Ovary (tissue), 9 donors: Measurements from ENCODE around the gene TERT. TPM values are rescaled to one million over a fixed set of nuclear protein-coding genes. Genes with fewer than 3 reads are reported as not detected.

Experiments
- DNase-seq, 5 donors: peaks; one replicate each; pipeline ENCODE4 v3.0.0-alpha.2; 2019 to 2020
- H3K27ac ChIP-seq, 2 donors: fragments of 200-600 bp; one replicate each; pipeline versions ENCODE4 v1.5.1 to v1.8.0; 2019 to 2022
- H3K27me3 ChIP-seq: fragments of 200-600 bp; one replicate; pipeline ENCODE4 v1.8.0; 2022
- H3K36me3 ChIP-seq: fragments of 200-600 bp; sonication (generic); one replicate; pipeline ENCODE4 v1.5.1; 2019
- H3K4me1 ChIP-seq: one replicate; pipeline ENCODE4 v1.8.1; 2013; ENCODE audit warnings: mild to moderate bottlenecking, moderate library complexity; ENCODE audit not compliant: insufficient read depth
- H3K4me3 ChIP-seq: fragments of 200-600 bp; sonication (generic); one replicate; pipeline ENCODE4 v1.5.1; 2017
- H3K9me3 ChIP-seq, 2 donors: fragments of 200-600 bp in 1 of 2; sonication (generic) in 1 of 2; one replicate each; pipeline versions ENCODE4 v1.5.1 to v1.8.1; 2013 to 2019; ENCODE audit warnings: mild to moderate bottlenecking in 1 of 2, moderate library complexity in 1 of 2
- CTCF ChIP-seq, 3 donors: fragments of 450-650 bp in 2 of 3; fragments of 200-600 bp in 1 of 3; IDR thresholded peaks; one replicate each; pipeline versions ENCODE4 v1.5.1 to v1.8.0; 2016 to 2022; ENCODE audit warnings: antibody characterized with exemption in 3 of 3, mild to moderate bottlenecking in 1 of 3
- EP300 ChIP-seq: sonication (generic); formaldehyde crosslinking; IDR thresholded peaks from one replicate; pipeline ENCODE4 v1.6.1; 2017; ENCODE audit warnings: antibody characterized with exemption
- POLR2A ChIP-seq: fragments of 450-650 bp; IDR thresholded peaks from one replicate; pipeline ENCODE4 v1.6.1; 2017; ENCODE audit warnings: antibody characterized with exemption, mild to moderate bottlenecking, moderate library complexity
- WGBS, 3 donors: extraction: QIAGEN DNeasy Blood & Tissue Kit in 1 of 3; methylation state at CpG; one replicate each; pipeline versions ENCODE4 v1.1.5 to v1.1.7; 2013 to 2017; 5-methylcytosine and 5-hydroxymethylcytosine counted together
- intact Hi-C, 4 donors: fragments of 100-400 bp; cut with DNase I; formaldehyde crosslinking; loops; one replicate each; pipeline versions ENCODE4 v1.11.0 to v1.15.1; 2022 to 2023
- polyA plus RNA-seq, 2 donors: library from polyadenylated mRNA; stranded (reverse); fragments of 200-250 nt in 1 of 2; fragments of 350-450 nt in 1 of 2; fragmentation: Illumina TruSeq in 1 of 2; extraction: RNeasy Lipid Tissue Mini Kit (QIAGEN cat#74804) in 1 of 2; gene quantifications; one replicate each; pipeline ENCODE4 v1.2.3, GENCODE V29; 2013 to 2014
- total RNA-seq, 7 donors: library from RNA; depleted of rRNA in 2 of 7; stranded (reverse); fragments of >200 nt in 2 of 7; fragmentation: NEBNext Ultra II Directional in 3 of 7; extraction: Animal tissue kit (Norgen Biotek cat#: 25700) in 3 of 7; gene quantifications; one replicate each; pipeline versions ENCODE4 v1.1.0 to v1.2.4, GENCODE V29; 2016 to 2023
- donor health status: DM: no; HTN: no; CAD: no; lungs with moderate emphysema.
- donor health status: DM: no; HTN: no; CAD: no.
- donor health status: Bipolar disorder and iron deficiency.
- donor health status: DM: yes; HTN: yes; CAD: no.
- donor health status: DM: no; HTN: no; CAD: no.
- donor health status: DM: yes; HTN: yes; CAD: no.

Gene TERT
- total and polyA plus RNA-seq, 9 donors: 0.10 to 3.1 TPM; not detected in 7

GRCh38 chr5:1209896-1210776, 84.7 kb downstream of the TERT start:
- no peak for TF ChIP-seq POLR2A
- no peak for TF ChIP-seq EP300
- TF ChIP-seq CTCF (IDR thresholded peaks at IDR 0.05): no peak
- 75 to 83% (median 80%) methylated on average over 21 of the region's 21 CpGs for WGBS, 3 donors
- no peaks in the 10 kb centered on the region for H3K9me3 ChIP-seq
- H3K4me1 ChIP-seq: no peaks in the 10 kb centered on the region
- H3K27me3 ChIP-seq: no peaks in the 10 kb centered on the region
- no peak overlapping the region for H3K27ac ChIP-seq
- no peak for DNase-seq
- H3K4me3 ChIP-seq: no peak overlapping the region
- H3K36me3 ChIP-seq: no peaks in the 10 kb centered on the region
- intact Hi-C loops: no loop called here

- no peaks in the 10 kb centered on the region for H3K9me3 ChIP-seq
- no peaks in the 10 kb centered on the region for H3K36me3 ChIP-seq
- H3K4me3 ChIP-seq: no peak overlapping the region
- intact Hi-C loops: no loop called here
- no peak overlapping the region for H3K27ac ChIP-seq
- 55 to 65% (median 62%) methylated on average over 2 of the region's 2 CpGs for WGBS, 3 donors
- DNase-seq: no peak
- TF ChIP-seq POLR2A: no peak
- no peak for TF ChIP-seq CTCF (IDR thresholded peaks at IDR 0.05)
- no peak for TF ChIP-seq EP300
- H3K27me3 ChIP-seq: no peaks in the 10 kb centered on the region
- no peaks in the 10 kb centered on the region for H3K4me1 ChIP-seq
Measured at GRCh38 chr5:1209489-1209852, 85.4 kb downstream of the TERT start.

- Histone ChIP-seq H3K4me1 (no peaks in the 10 kb centered on the region), H3K36me3 (no peaks in the 10 kb centered on the region), H3K4me3 (no peak overlapping the region), H3K9me3 (no peaks in the 10 kb centered on the region), H3K27me3 (no peaks in the 10 kb centered on the region), H3K27ac (no peak overlapping the region)
- intact Hi-C loops: no loop called here
- DNase-seq: no peak
- WGBS, 3 donors: 70 to 81% (median 80%) methylated on average over 24 of the region's 24 CpGs
- TF ChIP-seq POLR2A: no peak
- no peak for TF ChIP-seq EP300
- no peak for TF ChIP-seq CTCF (IDR thresholded peaks at IDR 0.05)
Measured at GRCh38 chr5:1208743-1209488, 86.0 kb downstream of the TERT start.

GRCh38 chr5:1208221-1208742, 86.6 kb downstream of the TERT start:
- Histone ChIP-seq H3K4me3 (no peak overlapping the region), H3K36me3 (no peaks in the 10 kb centered on the region), H3K4me1 (no peaks in the 10 kb centered on the region), H3K9me3 (no peaks in the 10 kb centered on the region), H3K27me3 (no peaks in the 10 kb centered on the region), H3K27ac (no peak overlapping the region)
- TF ChIP-seq EP300: no peak
- no peak for TF ChIP-seq POLR2A
- no peak for TF ChIP-seq CTCF (IDR thresholded peaks at IDR 0.05)
- intact Hi-C loops: no loop called here
- WGBS, 3 donors: 61 to 70% (median 62%) methylated on average over 16 to 17 of the region's 17 CpGs
- DNase-seq: no peak
